Measurements from ENCODE around the gene TP73.

GRCh38 chr1:3762873-3763228 is 110.5 kb downstream of the TP73 start:
- TF ChIP-seq, protein P1, sequence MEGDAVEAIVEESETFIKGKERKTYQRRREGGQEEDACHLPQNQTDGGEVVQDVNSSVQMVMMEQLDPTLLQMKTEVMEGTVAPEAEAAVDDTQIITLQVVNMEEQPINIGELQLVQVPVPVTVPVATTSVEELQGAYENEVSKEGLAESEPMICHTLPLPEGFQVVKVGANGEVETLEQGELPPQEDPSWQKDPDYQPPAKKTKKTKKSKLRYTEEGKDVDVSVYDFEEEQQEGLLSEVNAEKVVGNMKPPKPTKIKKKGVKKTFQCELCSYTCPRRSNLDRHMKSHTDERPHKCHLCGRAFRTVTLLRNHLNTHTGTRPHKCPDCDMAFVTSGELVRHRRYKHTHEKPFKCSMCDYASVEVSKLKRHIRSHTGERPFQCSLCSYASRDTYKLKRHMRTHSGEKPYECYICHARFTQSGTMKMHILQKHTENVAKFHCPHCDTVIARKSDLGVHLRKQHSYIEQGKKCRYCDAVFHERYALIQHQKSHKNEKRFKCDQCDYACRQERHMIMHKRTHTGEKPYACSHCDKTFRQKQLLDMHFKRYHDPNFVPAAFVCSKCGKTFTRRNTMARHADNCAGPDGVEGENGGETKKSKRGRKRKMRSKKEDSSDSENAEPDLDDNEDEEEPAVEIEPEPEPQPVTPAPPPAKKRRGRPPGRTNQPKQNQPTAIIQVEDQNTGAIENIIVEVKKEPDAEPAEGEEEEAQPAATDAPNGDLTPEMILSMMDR (IDR thresholded peaks at IDR 0.05) = no peak
- TF ChIP-seq POLR2A (IDR thresholded peaks at IDR 0.05) = no peak
